GM23248 (cell line): Measurements from ENCODE around the gene PEX11B. TPM values are rescaled to one million over a fixed set of nuclear protein-coding genes. Genes with fewer than 3 reads are reported as not detected.
A peak's percentile ranks its signal among the peaks of the same experiment; 100 is the strongest.

Experiments used
- DNase-seq: peaks from one replicate; pipeline ENCODE4 v3.0.0-alpha.2; 2015
- H2AFZ ChIP-seq: fragments of 200-600 bp; sonication (generic); 2 replicates; pipeline ENCODE4 v1.6.1; 2016; ENCODE audit warnings: antibody characterized with exemption
- H3F3A ChIP-seq: fragments of 200-600 bp; sonication (generic); 2 replicates; pipeline ENCODE4 v1.6.1; 2016; ENCODE audit warnings: mild to moderate bottlenecking, antibody characterized with exemption, mixed run types; ENCODE audit not compliant: insufficient read depth
- H3K27ac ChIP-seq: fragments of 200-600 bp; sonication (generic); 2 replicates; pipeline ENCODE4 v1.5.1; 2016; ENCODE audit warnings: mild to moderate bottlenecking
- H3K27me3 ChIP-seq: fragments of 200-600 bp; sonication (generic); replicated peaks from 2 replicates; pipeline ENCODE4 v1.6.1; 2016; ENCODE audit warnings: mild to moderate bottlenecking; ENCODE audit not compliant: insufficient read depth
- H3K36me3 ChIP-seq: fragments of 200-600 bp; sonication (generic); 2 replicates; pipeline ENCODE4 v1.6.1; 2016; ENCODE audit warnings: low read depth, mild to moderate bottlenecking
- H3K4me1 ChIP-seq: fragments of 200-600 bp; sonication (generic); 2 replicates; pipeline ENCODE4 v1.6.1; 2016; ENCODE audit warnings: mild to moderate bottlenecking; ENCODE audit not compliant: insufficient read depth
- H3K4me2 ChIP-seq: fragments of 200-600 bp; sonication (generic); one replicate; pipeline ENCODE4 v1.6.1; 2016; ENCODE audit warnings: mild to moderate bottlenecking; ENCODE audit not compliant: unreplicated experiment
- H3K4me3 ChIP-seq: fragments of 200-600 bp; sonication (generic); 2 replicates; pipeline ENCODE4 v1.5.1; 2016; ENCODE audit warnings: mild to moderate bottlenecking
- H3K79me2 ChIP-seq: fragments of 200-600 bp; sonication (generic); 2 replicates; pipeline ENCODE4 v1.6.1; 2016; ENCODE audit warnings: mild to moderate bottlenecking; ENCODE audit not compliant: insufficient read depth
- H3K9ac ChIP-seq: fragments of 200-600 bp; sonication (generic); 2 replicates; pipeline ENCODE4 v1.6.1; 2016; ENCODE audit warnings: mild to moderate bottlenecking
- H3K9me2 ChIP-seq: fragments of 200-600 bp; sonication (generic); 2 replicates; pipeline ENCODE4 v1.6.1; 2016; ENCODE audit warnings: mixed run types, mild to moderate bottlenecking, moderate library complexity; ENCODE audit not compliant: insufficient read depth
- H3K9me3 ChIP-seq: fragments of 200-600 bp; sonication (generic); one replicate; pipeline ENCODE4 v1.6.1; 2017; ENCODE audit warnings: low read depth
- H4K20me1 ChIP-seq: fragments of 200-600 bp; sonication (generic); 2 replicates; pipeline ENCODE4 v1.6.0; 2016; ENCODE audit not compliant: insufficient read depth
- EZH2 ChIP-seq: fragments of 200-600 bp; sonication (generic); IDR thresholded peaks from 2 replicates; pipeline ENCODE4 v1.6.1; 2018; ENCODE audit warnings: antibody characterized with exemption, mild to moderate bottlenecking; ENCODE audit not compliant: insufficient read depth, poor library complexity, severe bottlenecking
- EZH2phosphoT487 ChIP-seq: fragments of 200-600 bp; sonication (generic); IDR thresholded peaks from 2 replicates; pipeline ENCODE4 v1.6.1; 2018; ENCODE audit warnings: antibody characterized with exemption, moderate library complexity, mild to moderate bottlenecking, low read depth; ENCODE audit not compliant: insufficient read depth
- WGBS, 2 experiments: methylation state at CpG; one replicate each; pipeline ENCODE4 v1.1.6; 2015 to 2017; ENCODE audit warnings: low lambda C conversion rate in 2 of 2, low coverage in 1 of 2; ENCODE audit errors: missing lambda C conversion rate in 2 of 2; 5-methylcytosine and 5-hydroxymethylcytosine counted together
- in situ Hi-C: fragments of 300-500 bp; cut with MboI; formaldehyde crosslinking; loops from 2 replicates; pipeline ENCODE4 v1.15.0; 2020
- polyA plus RNA-seq: library from polyadenylated mRNA; unstranded; fragments of >200 nt; fragmentation: Nextera tagmentation; extraction: Ambion mirVana; gene quantifications from 2 replicates; pipeline ENCODE4 v1.2.1, GENCODE V29; 2016
- total RNA-seq: library from RNA; depleted of rRNA; stranded (reverse); fragments of >200 nt; shearing (Covaris generic); gene quantifications from 2 replicates; pipeline ENCODE4 v1.2.3, GENCODE V29; 2014

PEX11B gene
- total and polyA plus RNA-seq, 2 experiments from 2014 or later: 32.2 to 37.1 TPM

GRCh38 chr1:145897969-145898368 lies 20.5 kb downstream of the PEX11B start:
- Histone ChIP-seq H3K4me2 (no peak overlapping the region), H4K20me1 (no peaks in the 10 kb centered on the region), H3K27ac (no peak overlapping the region), H3K9me2 (no peaks in the 10 kb centered on the region), H3K9me3 (no peaks in the 10 kb centered on the region), H3K36me3 (no peaks in the 10 kb centered on the region), H3K4me1 (no peaks in the 10 kb centered on the region), H3K27me3 (no peaks in the 10 kb centered on the region), H2AFZ (no peak overlapping the region), H3K79me2 (no peaks in the 10 kb centered on the region), H3K9ac (no peak overlapping the region), H3F3A (no peaks in the 10 kb centered on the region), H3K4me3 (no peak overlapping the region)
- TF ChIP-seq EZH2phosphoT487 (no peak), EZH2 (no peak)
- in situ Hi-C loops: no loop called here
- DNase-seq: no peak
- WGBS, 2 experiments: 91 to 95% methylated on average over 1 of the region's 1 CpG

DNA sequence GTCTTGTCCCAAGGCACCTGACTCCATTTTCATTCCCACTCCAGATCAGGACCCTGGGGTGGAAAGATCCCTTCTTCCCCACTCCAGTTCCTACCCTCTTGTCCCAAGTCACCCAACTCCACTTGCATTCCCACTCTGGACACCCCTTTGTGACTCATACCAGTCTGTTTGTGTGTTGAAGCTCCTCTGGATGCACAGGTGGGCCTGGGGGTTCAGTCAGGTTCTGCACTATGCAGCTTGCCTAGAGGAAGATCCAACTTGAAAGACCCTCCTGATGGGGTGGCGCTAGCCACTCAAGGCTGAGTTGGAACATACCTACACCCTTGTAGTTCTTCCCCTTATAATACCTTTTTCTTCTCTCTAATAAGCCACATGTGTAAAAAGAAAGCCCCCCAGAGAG lies 23.0 kb downstream of the PEX11B start:
- Histone ChIP-seq H3K27me3 (no peaks in the 10 kb centered on the region), H3K36me3 (no peaks in the 10 kb centered on the region), H4K20me1 (no peaks in the 10 kb centered on the region), H3K4me2 (no peak overlapping the region), H2AFZ (no peak overlapping the region), H3K79me2 (no peaks in the 10 kb centered on the region), H3F3A (peaks cover 18% of the 10 kb centered on the region), H3K4me1 (peaks cover 17% of the 10 kb centered on the region), H3K9ac (no peak overlapping the region), H3K9me2 (no peaks in the 10 kb centered on the region), H3K9me3 (no peaks in the 10 kb centered on the region), H3K4me3 (no peak overlapping the region), H3K27ac (no peak overlapping the region)
- WGBS, 2 experiments: 96 to 100% methylated on average over 1 of the region's 1 CpG
- TF ChIP-seq EZH2 (no peak), EZH2phosphoT487 (no peak)
- no peak for DNase-seq
- in situ Hi-C loops: no loop called here

GRCh38 chr1:145893306-145894055 lies 25.0 kb downstream of the PEX11B start:
- TF ChIP-seq EZH2phosphoT487 (no peak), EZH2 (no peak)
- H4K20me1 ChIP-seq: no peaks in the 10 kb centered on the region
- no peak overlapping the region for H3K9ac ChIP-seq
- H3K27me3 ChIP-seq: no peaks in the 10 kb centered on the region
- H3F3A ChIP-seq: peaks cover 25% of the 10 kb centered on the region
- DNase-seq: no peak
- H3K27ac ChIP-seq: no peak overlapping the region
- 74 to 79% methylated on average over 7 of the region's 7 CpGs for WGBS, 2 experiments
- H3K4me3 ChIP-seq: no peak overlapping the region
- H2AFZ ChIP-seq: no peak overlapping the region
- H3K36me3 ChIP-seq: no peaks in the 10 kb centered on the region
- H3K9me2 ChIP-seq: no peaks in the 10 kb centered on the region
- H3K79me2 ChIP-seq: no peaks in the 10 kb centered on the region
- in situ Hi-C loops: no loop called here
- peaks cover 17% of the 10 kb centered on the region for H3K4me1 ChIP-seq
- H3K4me2 ChIP-seq: no peak overlapping the region
- H3K9me3 ChIP-seq: no peaks in the 10 kb centered on the region

- 76 to 79% methylated on average over 3 of the region's 3 CpGs for WGBS, 2 experiments
These were observed 25.9 kb downstream of the PEX11B start for GRCh38 chr1:145892486-145893087.

More at GRCh38 chr1:145892486-145893087, 25.9 kb downstream of the PEX11B start:
- H3K4me1 ChIP-seq: peaks cover 17% of the 10 kb centered on the region
- no peaks in the 10 kb centered on the region for H4K20me1 ChIP-seq
- H3K4me3 ChIP-seq: peak overlapping the region; percentile 50; the same call in 1 of the 2 replicates
- in situ Hi-C loops: no loop called here
- no peaks in the 10 kb centered on the region for H3K9me3 ChIP-seq
- H3K9ac ChIP-seq: peak overlapping the region; percentile 60
- DNase-seq: peak; percentile 28
- H3K36me3 ChIP-seq: no peaks in the 10 kb centered on the region
- peak overlapping the region; percentile 80 for H3K27ac ChIP-seq
- H2AFZ ChIP-seq: peak overlapping the region; percentile 93
- H3K9me2 ChIP-seq: no peaks in the 10 kb centered on the region
- no peaks in the 10 kb centered on the region for H3K27me3 ChIP-seq
- TF ChIP-seq EZH2 (no peak), EZH2phosphoT487 (no peak)
- no peaks in the 10 kb centered on the region for H3K79me2 ChIP-seq
- H3F3A ChIP-seq: peaks cover 25% of the 10 kb centered on the region
- H3K4me2 ChIP-seq: peak overlapping the region; percentile 77
